ENCODE results near the gene MRPS27.

MRPS27 gene

DNA sequence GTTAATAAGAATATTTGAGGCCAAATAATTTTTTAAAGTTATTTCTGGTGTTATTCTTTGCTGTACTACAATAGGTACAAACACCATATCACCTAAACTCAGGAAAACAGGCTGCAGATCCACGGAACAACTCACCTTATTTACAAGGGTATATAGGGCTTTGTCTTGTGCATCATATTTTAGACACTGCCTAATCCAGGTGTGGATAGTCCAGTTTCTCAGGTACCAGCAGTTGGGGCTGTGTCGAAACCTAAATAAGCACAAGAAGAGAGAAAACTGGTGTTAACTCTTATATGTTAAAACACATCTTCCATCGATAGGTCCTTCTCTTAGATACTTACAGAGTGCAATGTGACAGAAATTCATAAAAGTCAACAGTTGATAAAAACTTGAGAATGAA, 82.2 kb downstream of the MRPS27 start:
- TF ChIP-seq, protein P1, sequence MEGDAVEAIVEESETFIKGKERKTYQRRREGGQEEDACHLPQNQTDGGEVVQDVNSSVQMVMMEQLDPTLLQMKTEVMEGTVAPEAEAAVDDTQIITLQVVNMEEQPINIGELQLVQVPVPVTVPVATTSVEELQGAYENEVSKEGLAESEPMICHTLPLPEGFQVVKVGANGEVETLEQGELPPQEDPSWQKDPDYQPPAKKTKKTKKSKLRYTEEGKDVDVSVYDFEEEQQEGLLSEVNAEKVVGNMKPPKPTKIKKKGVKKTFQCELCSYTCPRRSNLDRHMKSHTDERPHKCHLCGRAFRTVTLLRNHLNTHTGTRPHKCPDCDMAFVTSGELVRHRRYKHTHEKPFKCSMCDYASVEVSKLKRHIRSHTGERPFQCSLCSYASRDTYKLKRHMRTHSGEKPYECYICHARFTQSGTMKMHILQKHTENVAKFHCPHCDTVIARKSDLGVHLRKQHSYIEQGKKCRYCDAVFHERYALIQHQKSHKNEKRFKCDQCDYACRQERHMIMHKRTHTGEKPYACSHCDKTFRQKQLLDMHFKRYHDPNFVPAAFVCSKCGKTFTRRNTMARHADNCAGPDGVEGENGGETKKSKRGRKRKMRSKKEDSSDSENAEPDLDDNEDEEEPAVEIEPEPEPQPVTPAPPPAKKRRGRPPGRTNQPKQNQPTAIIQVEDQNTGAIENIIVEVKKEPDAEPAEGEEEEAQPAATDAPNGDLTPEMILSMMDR (IDR thresholded peaks at IDR 0.05; ENCODE audit: borderline replicate concordance, insufficient read depth, low read depth, low read length), result no peak
- no peak overlapping the region for H3K4me3 ChIP-seq (ENCODE audit: low read depth, low read length)

DNA sequence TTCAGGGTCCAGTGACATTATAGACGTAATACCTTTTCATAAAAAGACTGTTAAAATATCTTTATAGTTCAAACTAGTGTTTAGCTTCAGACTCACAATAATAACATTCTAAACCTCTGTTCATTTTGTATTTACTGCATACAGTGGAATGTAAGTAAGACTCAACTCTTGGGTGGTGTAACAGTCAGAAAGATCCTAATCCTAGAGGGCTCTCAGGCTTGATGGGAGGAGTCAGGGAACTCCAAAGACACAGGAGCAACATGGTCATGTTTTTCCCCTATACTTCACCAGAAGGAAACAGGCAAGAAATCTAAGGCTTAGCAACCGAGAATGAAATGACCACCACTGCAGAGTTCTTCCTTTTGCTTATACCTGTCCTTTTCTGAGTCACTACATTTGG, 82.6 kb downstream of the MRPS27 start:
- TF ChIP-seq, protein P1 (IDR thresholded peaks at IDR 0.05; ENCODE audit: borderline replicate concordance, insufficient read depth, low read depth, low read length), result no peak
- H3K4me3 ChIP-seq (ENCODE audit: low read depth, low read length), result no peak overlapping the region

DNA sequence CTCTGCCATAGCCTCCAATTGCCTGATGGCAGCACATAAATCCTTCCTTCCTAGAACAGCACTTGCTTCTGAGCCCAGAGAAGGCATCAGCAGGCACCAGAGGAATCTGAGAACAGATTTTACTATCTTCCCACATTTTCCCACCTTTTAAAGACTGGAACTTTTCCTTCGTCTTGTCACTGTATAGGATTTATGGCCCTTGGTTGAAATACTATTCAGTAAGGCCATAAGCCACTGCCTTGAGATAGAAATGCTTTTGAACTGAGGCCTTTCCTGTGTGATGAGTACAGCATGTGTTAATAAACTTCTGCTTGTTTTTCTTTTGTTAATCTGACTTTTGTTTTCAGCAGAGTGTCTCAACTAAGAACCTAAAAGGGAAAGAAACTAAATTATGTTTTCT, 84.3 kb downstream of the MRPS27 start:
- H3K4me3 ChIP-seq (ENCODE audit: low read depth, low read length), result no peak overlapping the region
- TF ChIP-seq, protein P1 (IDR thresholded peaks at IDR 0.05; ENCODE audit: borderline replicate concordance, insufficient read depth, low read depth, low read length), result no peak

DNA sequence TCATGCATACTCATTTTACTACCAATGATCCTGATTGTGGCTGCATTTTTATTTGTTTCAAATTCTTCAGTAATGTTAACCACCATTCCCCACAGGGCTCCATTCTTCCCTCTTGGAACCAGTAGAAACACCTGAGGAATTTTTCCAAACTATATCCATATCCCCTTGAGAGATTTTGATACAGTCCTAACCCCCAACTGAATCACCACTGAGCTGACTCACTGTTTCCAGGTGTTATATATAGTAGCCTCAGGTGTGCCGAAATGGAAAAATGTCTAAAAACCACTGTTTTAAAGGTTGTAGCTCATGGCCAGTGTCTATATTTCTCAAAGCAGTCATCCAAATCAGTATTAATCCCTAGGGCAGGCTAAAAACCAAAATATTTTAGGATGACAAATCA, 85.2 kb downstream of the MRPS27 start:
- TF ChIP-seq, protein P1 (IDR thresholded peaks at IDR 0.05; ENCODE audit: borderline replicate concordance, insufficient read depth, low read depth, low read length), result no peak
- H3K4me3 ChIP-seq (ENCODE audit: low read depth, low read length), result no peak overlapping the region

DNA sequence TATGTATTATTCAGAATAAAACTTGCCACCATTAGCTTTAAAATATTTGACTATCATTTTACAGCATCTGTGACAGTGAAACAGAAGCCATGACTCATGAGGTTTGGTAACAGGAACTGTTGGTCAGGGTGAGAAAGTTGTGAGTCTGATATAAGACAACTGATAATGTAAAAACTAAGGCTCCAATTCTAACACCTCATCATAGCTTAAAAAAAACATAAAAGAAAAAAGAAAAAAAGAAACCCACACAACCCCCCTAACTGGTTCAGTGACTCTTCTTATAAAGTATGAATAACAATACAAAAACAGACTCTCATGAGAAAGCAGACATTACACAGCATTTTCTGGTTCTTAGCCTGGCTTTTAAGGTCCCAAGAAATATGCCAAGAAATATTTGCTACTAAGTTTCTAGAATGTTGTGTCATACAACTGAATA, 85.8 kb downstream of the MRPS27 start:
- H3K4me3 ChIP-seq (ENCODE audit: low read depth, low read length), result no peak overlapping the region
- TF ChIP-seq, protein P1 (IDR thresholded peaks at IDR 0.05; ENCODE audit: borderline replicate concordance, insufficient read depth, low read depth, low read length), result no peak

DNA sequence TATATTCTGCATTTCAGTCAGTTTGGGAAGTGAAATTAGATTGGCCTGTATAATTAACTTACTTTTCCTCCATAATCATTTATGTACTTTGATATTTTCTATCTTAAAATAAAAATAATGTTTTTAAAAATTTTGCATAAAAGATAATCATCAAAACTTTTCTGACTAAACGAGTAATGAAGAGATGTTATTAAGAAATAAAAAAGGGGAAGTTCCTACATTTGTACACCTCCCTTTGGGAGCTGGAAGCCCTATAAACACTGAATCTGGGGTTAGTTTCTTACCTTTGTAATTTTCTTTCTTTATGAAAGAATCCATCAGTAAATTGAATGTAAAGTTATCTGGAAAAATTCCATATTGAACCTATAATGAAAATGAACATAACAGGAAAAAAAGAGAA, 86.2 kb downstream of the MRPS27 start:
- TF ChIP-seq, protein P1 (IDR thresholded peaks at IDR 0.05; ENCODE audit: borderline replicate concordance, insufficient read depth, low read depth, low read length), result no peak
- H3K4me3 ChIP-seq (ENCODE audit: low read depth, low read length), result no peak overlapping the region

DNA sequence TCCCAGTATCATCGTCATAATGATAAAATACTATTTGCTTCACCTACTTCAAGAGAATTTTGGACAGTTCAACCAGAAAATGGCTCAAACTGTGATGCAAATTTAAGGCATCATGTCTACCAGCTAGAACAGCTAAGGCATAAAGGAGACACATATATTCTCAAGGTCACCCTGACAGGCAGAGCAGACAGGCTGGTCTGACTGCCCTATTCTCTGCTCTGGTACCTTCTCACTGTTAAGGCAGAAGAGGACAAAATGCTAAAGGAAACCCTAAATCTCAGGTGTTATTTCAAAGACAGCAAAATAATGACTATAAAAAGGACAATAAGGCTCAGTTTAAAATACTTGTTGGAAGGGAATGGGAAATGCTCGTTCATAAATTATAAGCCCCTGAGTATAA, 87.2 kb downstream of the MRPS27 start:
- TF ChIP-seq, protein P1 (IDR thresholded peaks at IDR 0.05; ENCODE audit: borderline replicate concordance, insufficient read depth, low read depth, low read length), result no peak
- H3K4me3 ChIP-seq (ENCODE audit: low read depth, low read length), result no peak overlapping the region

Measured in GM12875 (cell line).